Hepatocyte (in vitro differentiated cells): Measurements from ENCODE around the gene USP3. TPM values are rescaled to one million over a fixed set of nuclear protein-coding genes. Genes with fewer than 3 reads are reported as not detected.

Source experiments
- DNase-seq: peaks from one replicate; pipeline ENCODE4 v3.0.0-alpha.2; 2016; ENCODE audit warnings: low spot score
- H2AFZ ChIP-seq: fragments of 200-600 bp; sonication (generic); 2 replicates; pipeline ENCODE4 v1.6.0; 2016; ENCODE audit warnings: antibody characterized with exemption, mild to moderate bottlenecking
- H3K27ac ChIP-seq: fragments of 200-600 bp; sonication (generic); 2 replicates; pipeline ENCODE4 v1.5.1; 2016; ENCODE audit warnings: mild to moderate bottlenecking
- H3K27me3 ChIP-seq: fragments of 200-600 bp; sonication (generic); 2 replicates; pipeline ENCODE4 v1.6.1; 2016
- H3K36me3 ChIP-seq: fragments of 200-600 bp; sonication (generic); replicated peaks from 2 replicates; pipeline ENCODE4 v1.5.1; 2016; ENCODE audit warnings: low read depth; ENCODE audit not compliant: insufficient read depth
- H3K4me1 ChIP-seq: fragments of 200-600 bp; sonication (generic); 2 replicates; pipeline ENCODE4 v1.5.1; 2016; ENCODE audit warnings: mild to moderate bottlenecking, moderate library complexity; ENCODE audit not compliant: insufficient read depth
- H3K4me2 ChIP-seq: fragments of 200-600 bp; sonication (generic); 2 replicates; pipeline ENCODE4 v1.6.0; 2016
- H3K4me3 ChIP-seq: fragments of 200-600 bp; sonication (generic); 2 replicates; pipeline ENCODE4 v1.5.1; 2016; ENCODE audit warnings: mild to moderate bottlenecking
- H3K79me2 ChIP-seq: fragments of 200-600 bp; sonication (generic); 2 replicates; pipeline ENCODE4 v1.6.0; 2017; ENCODE audit warnings: mild to moderate bottlenecking
- H3K9me2 ChIP-seq: fragments of 200-600 bp; sonication (generic); replicated peaks from 2 replicates; pipeline ENCODE4 v1.6.0; 2017; ENCODE audit warnings: mild to moderate bottlenecking; ENCODE audit not compliant: insufficient read depth
- H3K9me3 ChIP-seq: fragments of 200-600 bp; sonication (generic); 2 replicates; pipeline ENCODE4 v1.5.1; 2016; ENCODE audit warnings: low read depth, mild to moderate bottlenecking
- H4K20me1 ChIP-seq: fragments of 200-600 bp; sonication (generic); 2 replicates; pipeline ENCODE4 v1.6.0; 2016; ENCODE audit warnings: mild to moderate bottlenecking; ENCODE audit not compliant: insufficient read depth, poor library complexity, severe bottlenecking
- EZH2 ChIP-seq: fragments of 200-600 bp; sonication (generic); IDR thresholded peaks from 2 replicates; pipeline ENCODE4 v1.6.1; 2016; ENCODE audit warnings: antibody characterized with exemption, mild to moderate bottlenecking, borderline replicate concordance
- EZH2phosphoT487 ChIP-seq: fragments of 200-600 bp; sonication (generic); IDR thresholded peaks from one replicate; pipeline ENCODE4 v1.6.1; 2018; ENCODE audit warnings: antibody characterized with exemption, mild to moderate bottlenecking, low read depth, moderate library complexity; ENCODE audit not compliant: unreplicated experiment, severe bottlenecking
- WGBS: methylation state at CpG from one replicate; pipeline ENCODE4 v1.1.6; 2016; ENCODE audit warnings: low lambda C conversion rate; ENCODE audit errors: missing lambda C conversion rate; 5-methylcytosine and 5-hydroxymethylcytosine counted together
- polyA plus RNA-seq: library from polyadenylated mRNA; unstranded; fragments of >200 nt; fragmentation: Nextera tagmentation; extraction: Ambion mirVana; gene quantifications from 2 replicates; pipeline ENCODE4 v1.2.1, GENCODE V29; 2016
- total RNA-seq: library from RNA; depleted of rRNA; stranded (reverse); fragments of >200 nt; gene quantifications from 2 replicates; pipeline ENCODE4 v1.2.3, GENCODE V29; 2014
- TF ChIP-seq, protein P1 (sequence below): fragments of 200-600 bp; sonication (generic); IDR thresholded peaks from 2 replicates; pipeline ENCODE4 v1.5.1; 2016; ENCODE audit warnings: antibody characterized with exemption, mild to moderate bottlenecking; ENCODE audit not compliant: poor library complexity

The USP3 gene
- total and polyA plus RNA-seq, 2 experiments from 2014 or later, result 30.5 to 61.2 TPM

DNA sequence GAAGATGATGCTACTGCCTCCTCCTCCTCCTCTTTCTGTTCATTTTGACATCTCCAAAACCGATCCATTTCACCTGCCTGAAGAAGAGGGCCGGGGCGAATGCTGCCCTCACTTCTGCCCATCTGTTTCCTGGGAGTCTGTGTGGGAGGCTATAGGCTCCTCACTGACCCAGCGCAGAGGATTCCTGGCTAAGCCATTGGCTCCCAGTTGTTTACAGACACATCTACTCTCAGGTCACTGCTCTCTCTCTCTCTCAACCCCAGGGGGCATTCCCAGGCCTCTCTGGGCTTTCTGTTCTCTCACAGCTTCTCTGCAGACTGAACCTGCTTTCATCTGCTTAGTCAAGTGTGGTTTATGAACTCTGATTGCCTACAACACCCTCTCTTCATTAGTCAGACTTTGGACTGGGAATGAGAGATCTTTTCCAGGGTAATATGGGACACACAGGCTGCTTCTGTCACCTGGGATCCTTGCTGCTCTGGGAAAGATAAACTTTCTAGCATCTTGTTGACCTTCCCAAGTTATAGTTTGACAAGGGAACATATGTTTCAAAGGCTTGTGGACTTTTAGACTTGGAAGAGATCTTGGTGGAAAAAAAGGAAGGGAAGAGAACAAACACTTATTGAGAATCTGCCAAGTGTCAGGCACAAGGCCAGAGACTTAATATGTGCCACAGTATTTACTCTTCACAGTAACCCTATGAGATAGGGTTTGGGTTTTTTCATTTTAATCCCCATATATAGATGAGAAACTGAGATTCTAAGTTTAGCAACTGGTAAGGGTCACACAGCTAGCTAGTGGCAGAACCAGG is 30.2 kb upstream of the USP3 start:
- Histone ChIP-seq H3K9me3 (no peaks in the 10 kb centered on the region), H3K4me3 (no peak overlapping the region), H3K27me3 (no peaks in the 10 kb centered on the region), H3K4me2 (peak overlapping the region; percentile 44), H3K36me3 (no peaks in the 10 kb centered on the region), H3K79me2 (no peaks in the 10 kb centered on the region), H2AFZ (no peak overlapping the region), H3K4me1 (peaks cover 45% of the 10 kb centered on the region), H4K20me1 (no peaks in the 10 kb centered on the region), H3K27ac (peak overlapping the region; percentile 91), H3K9me2 (no peaks in the 10 kb centered on the region)
- DNase-seq, result peak; percentile 88
- TF ChIP-seq, protein P1, sequence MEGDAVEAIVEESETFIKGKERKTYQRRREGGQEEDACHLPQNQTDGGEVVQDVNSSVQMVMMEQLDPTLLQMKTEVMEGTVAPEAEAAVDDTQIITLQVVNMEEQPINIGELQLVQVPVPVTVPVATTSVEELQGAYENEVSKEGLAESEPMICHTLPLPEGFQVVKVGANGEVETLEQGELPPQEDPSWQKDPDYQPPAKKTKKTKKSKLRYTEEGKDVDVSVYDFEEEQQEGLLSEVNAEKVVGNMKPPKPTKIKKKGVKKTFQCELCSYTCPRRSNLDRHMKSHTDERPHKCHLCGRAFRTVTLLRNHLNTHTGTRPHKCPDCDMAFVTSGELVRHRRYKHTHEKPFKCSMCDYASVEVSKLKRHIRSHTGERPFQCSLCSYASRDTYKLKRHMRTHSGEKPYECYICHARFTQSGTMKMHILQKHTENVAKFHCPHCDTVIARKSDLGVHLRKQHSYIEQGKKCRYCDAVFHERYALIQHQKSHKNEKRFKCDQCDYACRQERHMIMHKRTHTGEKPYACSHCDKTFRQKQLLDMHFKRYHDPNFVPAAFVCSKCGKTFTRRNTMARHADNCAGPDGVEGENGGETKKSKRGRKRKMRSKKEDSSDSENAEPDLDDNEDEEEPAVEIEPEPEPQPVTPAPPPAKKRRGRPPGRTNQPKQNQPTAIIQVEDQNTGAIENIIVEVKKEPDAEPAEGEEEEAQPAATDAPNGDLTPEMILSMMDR, result no peak
- TF ChIP-seq EZH2phosphoT487 (no peak), EZH2 (no peak)
- WGBS, result 31% methylated on average over 4 of the region's 4 CpGs

DNA sequence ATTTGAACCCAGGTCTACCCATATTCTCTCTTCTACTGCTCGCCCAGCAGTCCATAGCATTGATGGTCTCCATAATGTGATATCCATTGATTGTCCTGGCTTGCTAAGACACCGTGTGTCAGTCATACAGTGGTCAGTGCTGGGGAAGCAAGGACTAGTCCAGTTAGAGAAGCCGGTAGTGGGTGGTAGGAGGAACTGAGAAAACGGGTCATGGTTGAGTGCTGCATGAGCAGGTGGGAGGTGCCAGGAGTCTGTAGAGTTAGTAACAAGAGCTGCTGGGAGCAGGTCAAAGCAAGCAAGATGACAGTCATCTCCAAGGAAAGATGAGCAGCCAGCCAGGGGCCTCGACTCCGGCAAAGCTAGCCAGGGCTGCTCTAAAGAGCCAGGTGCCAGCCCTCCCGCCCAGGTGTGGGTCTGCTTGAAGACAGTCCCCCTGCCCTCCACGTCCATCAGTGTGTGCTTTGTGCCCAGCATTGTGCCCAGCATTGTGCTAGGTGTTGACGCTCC is 29.5 kb upstream of the USP3 start:
- no peaks in the 10 kb centered on the region for H3K9me2 ChIP-seq
- H3K4me3 ChIP-seq, result no peak overlapping the region
- H3K9me3 ChIP-seq, result no peaks in the 10 kb centered on the region
- DNase-seq, result no peak
- H3K27ac ChIP-seq, result peak overlapping the region; percentile 91
- no peak overlapping the region for H2AFZ ChIP-seq
- no peaks in the 10 kb centered on the region for H3K79me2 ChIP-seq
- TF ChIP-seq EZH2phosphoT487 (no peak), EZH2 (no peak)
- TF ChIP-seq, protein P1, result no peak
- H3K27me3 ChIP-seq, result no peaks in the 10 kb centered on the region
- 85% methylated on average over 9 of the region's 9 CpGs for WGBS
- H3K4me1 ChIP-seq, result peaks cover 48% of the 10 kb centered on the region
- no peaks in the 10 kb centered on the region for H3K36me3 ChIP-seq
- no peaks in the 10 kb centered on the region for H4K20me1 ChIP-seq
- H3K4me2 ChIP-seq, result peak overlapping the region; percentile 27

DNA sequence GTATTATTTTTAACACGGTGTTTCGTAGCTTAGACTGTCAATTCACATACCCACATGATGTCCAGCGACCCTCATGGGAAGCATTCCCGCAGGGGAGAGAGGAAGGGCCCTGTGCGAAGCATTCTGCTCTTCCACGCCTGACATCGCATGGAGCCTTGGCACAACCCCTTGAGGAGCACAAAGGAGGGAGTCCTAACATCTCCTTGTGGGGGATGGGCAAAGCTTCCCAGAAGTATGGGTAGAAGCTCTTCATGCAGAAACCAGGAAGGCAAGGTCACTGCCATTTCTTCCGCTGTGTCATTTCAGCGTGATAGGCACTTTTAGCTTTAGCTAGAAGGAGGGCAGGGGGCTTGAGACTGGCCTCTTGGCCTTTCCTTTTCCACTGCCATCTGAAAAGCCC is 28.7 kb upstream of the USP3 start:
- no peak overlapping the region for H3K4me2 ChIP-seq
- H2AFZ ChIP-seq, result no peak overlapping the region
- TF ChIP-seq, protein P1, result no peak
- TF ChIP-seq EZH2phosphoT487 (no peak), EZH2 (no peak)
- no peaks in the 10 kb centered on the region for H3K9me2 ChIP-seq
- H3K4me1 ChIP-seq, result peaks cover 51% of the 10 kb centered on the region
- no peaks in the 10 kb centered on the region for H3K36me3 ChIP-seq
- H3K9me3 ChIP-seq, result no peaks in the 10 kb centered on the region
- H3K79me2 ChIP-seq, result no peaks in the 10 kb centered on the region
- WGBS, result 95% methylated on average over 9 of the region's 9 CpGs
- H3K4me3 ChIP-seq, result no peak overlapping the region
- no peaks in the 10 kb centered on the region for H4K20me1 ChIP-seq
- no peaks in the 10 kb centered on the region for H3K27me3 ChIP-seq
- peak overlapping the region; percentile 91 for H3K27ac ChIP-seq
- no peak for DNase-seq
